ENCODE results near the gene SRGN. TPM values are rescaled to one million over a fixed set of nuclear protein-coding genes. Genes with fewer than 3 reads are reported as not detected.

SRGN gene
- total and polyA plus RNA-seq, 2 donors (not counting 1 experiment from before 2014, with no cell fraction given), result 47.3 to 52.3 TPM

DNA sequence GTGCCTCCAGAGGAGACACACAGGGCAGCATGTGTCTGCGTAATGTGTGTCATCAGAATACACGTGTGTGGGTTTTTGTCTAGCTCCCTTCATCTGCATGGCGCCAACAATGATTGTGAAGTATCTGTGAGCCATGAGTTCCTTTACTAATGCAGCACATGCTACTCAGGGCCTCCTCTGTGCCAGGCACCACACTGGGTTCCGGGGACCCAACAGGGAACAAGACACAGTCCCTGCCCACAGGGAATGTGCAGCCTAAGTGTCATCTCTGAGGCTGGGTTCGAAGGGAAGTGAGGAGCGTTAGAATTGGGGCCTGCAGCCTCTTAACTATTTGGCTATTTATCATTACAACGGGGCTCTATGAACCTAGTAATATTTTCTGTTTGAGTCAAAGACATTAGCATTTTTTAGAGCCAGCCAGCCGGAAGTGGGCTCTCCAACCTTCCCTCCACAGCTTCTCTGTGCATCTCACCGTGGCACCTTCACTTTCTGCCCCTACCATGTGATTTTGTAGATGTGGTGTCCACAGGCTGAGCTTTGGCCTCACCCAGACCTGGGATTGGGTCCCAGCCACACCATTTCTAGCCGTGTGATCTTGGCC, 43.9 kb upstream of the SRGN start:
- POLR2A ChIA-PET, result no interaction called here
- H2AFZ ChIP-seq (ENCODE audit: insufficient read depth, low read depth, low read length, poor library complexity, severe bottlenecking), result peak overlapping the region; percentile 65

GRCh38 chr10:69044546-69044945, 43.4 kb upstream of the SRGN start:
- Histone ChIP-seq H3K79me2 (ENCODE audit: control insufficient read depth, insufficient read depth, low read length) (no peaks in the 10 kb centered on the region), H3K4me3 (ENCODE audit: control extremely low read depth in 1 of 5, extremely low read depth in 1 of 5, insufficient read depth in 1 of 5, low read depth in 2 of 5, low read length in 4 of 5) (peak overlapping the region in 1 of 5 experiments; percentile 6), H3K4me2 (replicated peaks; ENCODE audit: low read depth, low read length, poor library complexity, severe bottlenecking) (peak overlapping the region; percentile 46), H3K4me1 (ENCODE audit: control insufficient read depth in 2 of 2, insufficient read depth in 2 of 2, low read length in 2 of 2) (peaks cover 12 to 25% of the 10 kb centered on the region in 2 donors), H3K27ac (ENCODE audit: low read length in 2 of 2) (peak overlapping the region; percentile 2 to 12), H3K27me3 (replicated peaks in 1 of 4; ENCODE audit: control extremely low read depth in 1 of 4, control insufficient read depth in 3 of 4, insufficient read depth in 4 of 4, low read length in 3 of 4) (no peaks in the 10 kb centered on the region), H3K9me3 (ENCODE audit: control extremely low read depth in 1 of 3, control insufficient read depth in 2 of 3, insufficient read depth in 1 of 3, low read length in 2 of 3) (no peaks in the 10 kb centered on the region), H4K20me1 (ENCODE audit: control insufficient read depth, insufficient read depth, low read length, poor library complexity, severe bottlenecking) (no peaks in the 10 kb centered on the region), H3K36me3 (replicated peaks in 1 of 2; ENCODE audit: control extremely low read depth in 1 of 2, control insufficient read depth in 1 of 2, extremely low read depth in 1 of 2, insufficient read depth in 2 of 2, low read length in 1 of 2) (no peaks in the 10 kb centered on the region), H3K9ac (ENCODE audit: low read length) (no peak overlapping the region), H2AFZ (ENCODE audit: insufficient read depth, low read depth, low read length, poor library complexity, severe bottlenecking) (peak overlapping the region; percentile 65)
- H3K4me1 Mint-ChIP-seq, result peaks cover 21% of the 10 kb centered on the region
- ChIA-PET CTCF (interaction anchor here (0.7 to 1.3 kb wide), 2 partner anchors 49 to 1237 kb away, joined by 3 to 4 read pairs; no protein-coding TSS in a partner anchor), POLR2A (no interaction called here)
- intact Hi-C loops (cut with micrococcal nuclease), result loop anchor here (2.0 kb wide), 1 partner anchor 48 kb away; no protein-coding TSS in a partner anchor
- H3K9me3 Mint-ChIP-seq (ENCODE audit: insufficient read depth), result no peaks in the 10 kb centered on the region
- H3K27me3 Mint-ChIP-seq, result no peaks in the 10 kb centered on the region
- peak overlapping the region; percentile 85 for H3K27ac Mint-ChIP-seq
- TF ChIP-seq, protein P1, sequence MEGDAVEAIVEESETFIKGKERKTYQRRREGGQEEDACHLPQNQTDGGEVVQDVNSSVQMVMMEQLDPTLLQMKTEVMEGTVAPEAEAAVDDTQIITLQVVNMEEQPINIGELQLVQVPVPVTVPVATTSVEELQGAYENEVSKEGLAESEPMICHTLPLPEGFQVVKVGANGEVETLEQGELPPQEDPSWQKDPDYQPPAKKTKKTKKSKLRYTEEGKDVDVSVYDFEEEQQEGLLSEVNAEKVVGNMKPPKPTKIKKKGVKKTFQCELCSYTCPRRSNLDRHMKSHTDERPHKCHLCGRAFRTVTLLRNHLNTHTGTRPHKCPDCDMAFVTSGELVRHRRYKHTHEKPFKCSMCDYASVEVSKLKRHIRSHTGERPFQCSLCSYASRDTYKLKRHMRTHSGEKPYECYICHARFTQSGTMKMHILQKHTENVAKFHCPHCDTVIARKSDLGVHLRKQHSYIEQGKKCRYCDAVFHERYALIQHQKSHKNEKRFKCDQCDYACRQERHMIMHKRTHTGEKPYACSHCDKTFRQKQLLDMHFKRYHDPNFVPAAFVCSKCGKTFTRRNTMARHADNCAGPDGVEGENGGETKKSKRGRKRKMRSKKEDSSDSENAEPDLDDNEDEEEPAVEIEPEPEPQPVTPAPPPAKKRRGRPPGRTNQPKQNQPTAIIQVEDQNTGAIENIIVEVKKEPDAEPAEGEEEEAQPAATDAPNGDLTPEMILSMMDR (IDR thresholded peaks at IDR 0.05), result no peak
- TF ChIP-seq EZH2 (IDR thresholded peaks at IDR 0.05; ENCODE audit: borderline replicate concordance, insufficient read depth, low read depth, low read length, poor library complexity, severe bottlenecking), result no peak
- DNase-seq, result no peak
- H3K4me3 Mint-ChIP-seq, result peak overlapping the region; percentile 58
- ATAC-seq (ENCODE audit: low read depth), result peak; percentile 32
- no CpG with 5 or more reads among the region's 1 CpG for WGBS (ENCODE audit: insufficient coverage)

More for the DNA sequence above, 43.9 kb upstream of the SRGN start:
- H3K27ac Mint-ChIP-seq, result peak overlapping the region; percentile 85
- H3K27ac ChIP-seq (ENCODE audit: low read length in 2 of 2), result peak overlapping the region; percentile 10 to 12
- TF ChIP-seq, protein P1 (IDR thresholded peaks at IDR 0.05), result no peak
- TF ChIP-seq EZH2 (IDR thresholded peaks at IDR 0.05; ENCODE audit: borderline replicate concordance, insufficient read depth, low read depth, low read length, poor library complexity, severe bottlenecking), result no peak
- peak overlapping the region; percentile 46 for H3K4me2 ChIP-seq (replicated peaks; ENCODE audit: low read depth, low read length, poor library complexity, severe bottlenecking)
- no peaks in the 10 kb centered on the region for H3K79me2 ChIP-seq (ENCODE audit: control insufficient read depth, insufficient read depth, low read length)
- ATAC-seq (ENCODE audit: low read depth) (peak; percentile 40), DNase-seq (no peak)
- no peaks in the 10 kb centered on the region for H3K9me3 Mint-ChIP-seq (ENCODE audit: insufficient read depth)
- no peaks in the 10 kb centered on the region for H3K27me3 Mint-ChIP-seq
- no peaks in the 10 kb centered on the region for H3K36me3 ChIP-seq (replicated peaks in 1 of 2; ENCODE audit: control extremely low read depth in 1 of 2, control insufficient read depth in 1 of 2, extremely low read depth in 1 of 2, insufficient read depth in 2 of 2, low read length in 1 of 2)
- 93% methylated on average over 5 of the region's 10 CpGs for WGBS (ENCODE audit: insufficient coverage)
- CTCF ChIA-PET, result interaction anchor here (0.7 to 1.3 kb wide), 2 partner anchors 50 to 1237 kb away, joined by 3 to 4 read pairs; no protein-coding TSS in a partner anchor
- H3K4me1 Mint-ChIP-seq, result peaks cover 20% of the 10 kb centered on the region
- H3K4me3 Mint-ChIP-seq, result peak overlapping the region; percentile 58
- no peak overlapping the region for H3K9ac ChIP-seq (ENCODE audit: low read length)
- no peaks in the 10 kb centered on the region for H3K27me3 ChIP-seq (replicated peaks in 1 of 4; ENCODE audit: control extremely low read depth in 1 of 4, control insufficient read depth in 3 of 4, insufficient read depth in 4 of 4, low read length in 3 of 4)
- intact Hi-C loops (cut with micrococcal nuclease), result loop anchor here (2.0 kb wide), 1 partner anchor 49 kb away; no protein-coding TSS in a partner anchor
- peaks cover 12 to 25% of the 10 kb centered on the region in 2 donors for H3K4me1 ChIP-seq (ENCODE audit: control insufficient read depth in 2 of 2, insufficient read depth in 2 of 2, low read length in 2 of 2)
- H3K9me3 ChIP-seq (ENCODE audit: control extremely low read depth in 1 of 3, control insufficient read depth in 2 of 3, insufficient read depth in 1 of 3, low read length in 2 of 3), result no peaks in the 10 kb centered on the region
- no peaks in the 10 kb centered on the region for H4K20me1 ChIP-seq (ENCODE audit: control insufficient read depth, insufficient read depth, low read length, poor library complexity, severe bottlenecking)
- H3K4me3 ChIP-seq (ENCODE audit: control extremely low read depth in 1 of 5, extremely low read depth in 1 of 5, insufficient read depth in 1 of 5, low read depth in 2 of 5, low read length in 4 of 5), result peak overlapping the region in 1 of 5 experiments; percentile 6
